C4-2B (cell line): ENCODE data around the gene MVK.

Experiments used
- ZFX ChIP-seq: fragments of 450-650 bp; IDR thresholded peaks from 2 replicates; pipeline ENCODE4 v1.6.1; 2017
- TF ChIP-seq, protein P1 (sequence below): fragments of 450-650 bp; conservative IDR thresholded peaks from 2 replicates; pipeline ENCODE4 v1.5.1; 2017; ENCODE audit warnings: mild to moderate bottlenecking

DNA sequence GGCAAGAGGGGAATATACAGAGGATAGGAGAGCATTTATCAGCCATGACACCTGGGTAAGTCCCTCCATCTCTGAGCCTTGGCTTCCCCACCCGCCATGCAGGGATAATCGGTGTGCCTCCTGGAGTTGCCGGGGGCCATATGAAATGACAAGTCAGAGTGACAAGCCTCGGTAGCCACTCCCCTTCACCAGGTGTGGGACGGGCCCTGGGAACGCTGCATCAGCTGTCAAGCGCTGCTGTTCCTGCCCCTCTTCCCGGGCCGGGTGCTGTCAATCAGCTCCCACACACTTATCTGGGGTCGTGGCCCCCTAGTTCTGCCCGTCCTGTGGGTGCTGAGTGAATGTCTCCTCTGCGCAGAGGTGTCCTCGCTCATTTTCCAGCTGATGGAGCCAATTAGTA is 57.2 kb downstream of the MVK start:
- TF ChIP-seq, protein P1, sequence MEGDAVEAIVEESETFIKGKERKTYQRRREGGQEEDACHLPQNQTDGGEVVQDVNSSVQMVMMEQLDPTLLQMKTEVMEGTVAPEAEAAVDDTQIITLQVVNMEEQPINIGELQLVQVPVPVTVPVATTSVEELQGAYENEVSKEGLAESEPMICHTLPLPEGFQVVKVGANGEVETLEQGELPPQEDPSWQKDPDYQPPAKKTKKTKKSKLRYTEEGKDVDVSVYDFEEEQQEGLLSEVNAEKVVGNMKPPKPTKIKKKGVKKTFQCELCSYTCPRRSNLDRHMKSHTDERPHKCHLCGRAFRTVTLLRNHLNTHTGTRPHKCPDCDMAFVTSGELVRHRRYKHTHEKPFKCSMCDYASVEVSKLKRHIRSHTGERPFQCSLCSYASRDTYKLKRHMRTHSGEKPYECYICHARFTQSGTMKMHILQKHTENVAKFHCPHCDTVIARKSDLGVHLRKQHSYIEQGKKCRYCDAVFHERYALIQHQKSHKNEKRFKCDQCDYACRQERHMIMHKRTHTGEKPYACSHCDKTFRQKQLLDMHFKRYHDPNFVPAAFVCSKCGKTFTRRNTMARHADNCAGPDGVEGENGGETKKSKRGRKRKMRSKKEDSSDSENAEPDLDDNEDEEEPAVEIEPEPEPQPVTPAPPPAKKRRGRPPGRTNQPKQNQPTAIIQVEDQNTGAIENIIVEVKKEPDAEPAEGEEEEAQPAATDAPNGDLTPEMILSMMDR: no peak
- no peak for TF ChIP-seq ZFX
